CD4-positive, alpha-beta T cell treated with Interleukin-6 for 4 hours (primary cell): ENCODE measurements around the gene PLEKHA4.
"Not testable (repeated sequence)": the region's sequence is repeated elsewhere in the genome, so short reads cannot be mapped to it uniquely, and the experiment has no call there.

ENCODE experiments used
- DNase-seq: peaks from one replicate; pipeline ENCODE4 v3.0.0-alpha.2; 2020; ENCODE audit warnings: mixed read lengths

The PLEKHA4 gene

DNA sequence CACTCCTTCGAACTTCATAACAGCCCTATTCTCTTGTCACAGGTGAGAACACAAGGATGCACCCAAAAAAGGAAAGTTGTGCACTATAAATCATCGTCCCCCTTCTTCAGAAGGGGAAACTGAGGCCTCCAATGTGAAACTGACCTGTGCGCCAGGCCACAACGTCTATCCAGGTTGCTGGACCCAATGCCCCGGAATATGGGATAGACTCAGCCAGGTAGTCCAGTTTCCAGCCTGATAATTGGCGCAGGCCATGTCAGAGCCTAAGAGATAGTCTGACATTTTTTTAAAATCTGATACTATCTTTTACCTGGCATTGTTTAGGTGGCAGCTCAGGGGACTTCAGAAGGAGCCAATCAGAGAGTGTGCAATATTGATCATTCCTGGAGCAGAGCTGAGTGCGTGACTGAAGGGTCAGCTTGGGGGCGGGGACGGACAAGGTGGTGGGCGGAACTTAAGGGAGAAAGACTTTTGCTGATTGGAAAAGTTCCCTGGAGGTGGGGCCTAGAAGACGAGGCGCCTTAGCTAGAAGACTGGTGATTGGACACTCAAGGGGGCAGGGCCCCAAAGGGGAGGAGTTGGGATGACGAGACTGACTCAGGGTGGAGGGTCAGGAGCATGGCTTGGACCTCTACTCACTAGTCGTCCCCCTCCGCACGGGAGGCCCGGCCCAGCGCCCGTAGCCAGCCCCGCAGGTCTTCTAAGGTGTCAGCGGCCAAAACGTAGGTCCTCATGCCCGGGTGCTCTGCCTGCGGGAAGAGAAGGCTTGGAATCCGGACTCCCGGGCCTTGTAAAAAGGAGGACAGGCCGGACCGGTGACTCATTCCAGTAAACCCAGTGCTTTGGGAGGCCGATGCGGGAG is 8.5 kb downstream of the PLEKHA4 start:
- no peak for DNase-seq

DNA sequence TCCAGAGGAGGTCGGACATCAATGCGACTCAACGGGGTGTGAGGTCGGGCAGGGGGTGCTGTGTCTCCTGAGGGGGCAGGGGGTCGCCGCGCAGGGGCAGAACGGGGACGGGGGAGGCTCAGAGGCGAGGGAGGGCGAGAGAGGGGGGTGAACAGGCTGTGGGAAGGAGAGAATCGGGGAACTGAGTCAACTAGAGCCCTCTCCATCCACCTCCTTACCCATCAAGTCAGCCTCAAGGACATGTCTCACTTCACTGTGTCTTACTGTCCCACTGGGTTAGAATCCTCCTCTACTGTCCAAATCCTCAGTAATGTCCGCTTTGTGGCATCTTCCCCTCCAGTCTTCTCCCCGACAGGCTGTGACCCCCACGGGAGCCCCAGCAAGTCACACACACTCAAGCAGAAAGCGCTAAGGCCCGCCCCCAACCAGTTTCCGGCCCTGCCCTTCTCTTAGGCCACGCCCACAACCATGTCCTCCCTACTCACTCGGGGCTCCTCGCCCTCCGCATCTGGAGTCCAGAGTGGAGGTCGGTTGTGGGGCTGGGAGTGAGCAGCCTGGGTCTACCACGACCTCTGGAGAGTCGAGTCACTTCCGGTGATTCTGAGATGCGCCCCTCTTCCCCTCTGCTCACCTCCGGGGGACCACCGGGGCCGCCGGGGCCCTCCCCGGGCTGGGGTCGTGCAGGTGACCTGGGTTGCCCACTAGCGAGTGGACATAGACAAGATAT is 9.3 kb downstream of the PLEKHA4 start:
- peak; percentile 90 for DNase-seq

DNA sequence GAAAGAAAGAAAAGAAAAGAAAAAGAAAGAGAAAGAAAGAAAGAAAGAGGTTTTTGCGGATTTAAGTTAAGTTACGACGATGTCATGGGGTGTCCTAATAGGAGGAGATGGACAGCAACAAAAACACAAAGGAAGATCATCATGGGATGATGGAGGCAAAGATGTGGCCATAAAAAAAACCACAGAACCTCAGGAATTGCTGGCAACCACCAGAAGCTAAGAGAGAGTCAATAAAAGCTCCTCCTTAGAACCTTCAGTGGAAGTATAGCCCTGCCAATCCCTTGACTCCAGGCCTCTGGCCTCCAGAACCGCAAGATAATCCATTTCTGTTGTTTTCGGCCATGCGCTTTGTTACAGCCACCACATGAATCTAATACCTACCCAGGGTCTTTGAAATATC is 11.5 kb downstream of the PLEKHA4 start:
- no peak for DNase-seq

DNA sequence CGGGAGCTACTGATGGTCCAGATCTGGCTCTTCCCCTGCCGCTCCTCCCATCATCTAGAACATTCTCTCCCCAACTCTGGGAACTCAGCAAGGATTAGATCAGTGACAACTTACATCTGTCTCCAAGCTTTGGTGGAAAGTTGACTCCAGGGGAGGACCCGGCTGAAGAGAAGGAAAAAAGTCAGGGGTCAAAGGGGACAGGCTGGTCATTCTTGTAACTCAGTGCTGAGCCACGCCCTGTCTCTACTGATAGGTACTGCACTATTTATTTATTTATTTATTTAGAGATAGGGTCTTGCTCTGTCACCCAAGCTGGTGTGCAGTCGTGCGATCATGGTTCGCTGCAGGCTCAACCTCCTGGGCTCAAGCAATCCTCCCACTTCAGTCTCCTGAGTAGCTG is 14.3 kb downstream of the PLEKHA4 start:
- DNase-seq = no peak

DNA sequence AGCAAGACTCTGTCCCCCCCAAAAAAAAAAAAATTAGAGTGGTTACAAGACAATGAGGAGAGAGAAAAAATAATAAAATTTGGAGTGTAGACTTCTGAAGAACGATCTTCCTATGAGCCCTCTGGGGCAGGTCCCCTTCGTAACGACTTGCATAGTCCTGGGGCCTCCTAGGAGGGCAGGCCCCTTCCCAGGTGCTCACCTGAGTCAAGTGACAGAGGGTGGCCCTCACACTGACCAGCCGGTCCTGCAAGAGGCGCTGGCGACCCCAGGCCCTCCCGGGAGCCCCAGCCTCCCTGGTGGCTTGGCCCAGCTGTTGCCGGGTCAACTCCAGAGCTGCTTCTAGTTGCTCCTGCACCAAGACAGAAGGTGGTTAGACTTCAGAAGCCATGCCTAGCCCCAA is 14.9 kb downstream of the PLEKHA4 start:
- DNase-seq = no peak

DNA sequence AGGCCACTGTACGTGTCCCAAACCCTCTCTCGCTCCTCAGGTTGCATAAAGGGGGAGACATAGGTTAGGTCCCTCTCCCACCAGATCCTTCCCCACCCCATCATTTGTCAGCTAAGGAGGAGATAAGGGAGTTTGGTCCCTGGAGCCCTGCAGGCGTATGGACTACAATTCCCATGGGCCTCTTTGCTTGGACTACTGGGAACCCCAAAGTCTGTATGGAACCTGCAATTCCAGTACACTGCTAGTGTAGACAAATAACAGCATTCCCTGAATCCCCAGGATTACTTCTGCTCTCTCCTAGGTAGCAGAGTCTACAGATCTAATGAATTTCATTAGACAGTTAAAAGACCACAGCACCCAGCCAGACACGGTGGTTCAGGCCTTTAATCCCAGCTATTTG is 16.1 kb downstream of the PLEKHA4 start:
- DNase-seq = no peak

DNA sequence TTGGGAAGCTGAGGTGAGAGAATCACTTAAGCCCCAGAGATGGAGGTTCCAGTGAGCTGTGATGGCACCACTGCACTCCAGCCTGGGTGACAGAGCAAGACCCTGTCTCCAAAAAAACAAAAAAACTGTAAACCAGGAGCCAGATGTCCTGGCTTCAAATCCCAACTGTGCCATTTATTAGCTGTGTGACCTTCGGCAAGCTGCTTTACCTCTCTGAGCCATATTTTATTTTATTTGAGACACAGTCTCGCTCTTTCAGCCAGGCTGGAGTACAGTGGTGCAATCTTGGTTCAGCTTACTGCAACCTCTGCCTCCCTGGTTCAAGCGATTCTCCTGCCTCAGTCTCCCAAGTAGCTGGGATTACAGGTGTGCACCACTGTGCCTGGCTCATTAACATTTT is 21.8 kb downstream of the PLEKHA4 start:
- not testable (repeated sequence) for DNase-seq

DNA sequence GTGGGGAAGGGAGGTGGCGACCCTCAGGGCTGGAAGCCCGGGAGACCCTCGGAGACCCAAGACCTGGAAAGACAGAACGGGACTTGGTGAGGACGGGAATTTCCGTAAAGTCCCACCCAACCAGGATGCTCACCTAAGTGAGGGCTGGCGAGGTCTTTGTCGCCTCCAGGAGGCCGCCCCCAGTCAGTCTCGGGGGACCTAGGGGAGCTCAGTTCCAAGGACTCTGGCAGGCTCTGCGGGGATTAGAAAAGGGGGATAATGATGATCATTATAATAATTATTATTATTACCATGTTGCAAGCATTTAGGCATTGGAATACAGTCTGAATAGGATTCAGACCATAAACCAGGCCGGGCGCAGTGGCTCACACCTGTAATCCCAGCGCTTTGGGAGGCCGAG is 23.0 kb downstream of the PLEKHA4 start:
- no peak for DNase-seq

DNA sequence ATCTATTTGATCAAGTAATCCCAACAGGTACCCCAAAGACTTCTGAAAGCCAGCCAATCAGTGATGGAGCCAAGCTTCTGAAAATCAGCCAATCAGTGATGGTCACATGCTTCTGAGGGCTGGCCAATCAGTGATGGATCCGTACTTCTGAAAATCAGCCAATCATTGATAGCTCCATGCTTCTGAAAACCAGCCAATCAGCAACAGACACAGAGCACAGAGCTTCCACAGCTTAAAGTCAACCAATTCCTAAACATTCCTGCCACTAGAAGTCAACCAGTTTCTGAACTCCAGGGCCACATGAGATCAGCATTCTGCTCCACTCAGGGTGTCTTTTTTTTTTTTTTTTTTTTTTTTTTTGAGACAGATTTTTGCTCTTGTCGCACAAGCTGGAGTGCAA is 23.9 kb downstream of the PLEKHA4 start:
- DNase-seq = no peak

DNA sequence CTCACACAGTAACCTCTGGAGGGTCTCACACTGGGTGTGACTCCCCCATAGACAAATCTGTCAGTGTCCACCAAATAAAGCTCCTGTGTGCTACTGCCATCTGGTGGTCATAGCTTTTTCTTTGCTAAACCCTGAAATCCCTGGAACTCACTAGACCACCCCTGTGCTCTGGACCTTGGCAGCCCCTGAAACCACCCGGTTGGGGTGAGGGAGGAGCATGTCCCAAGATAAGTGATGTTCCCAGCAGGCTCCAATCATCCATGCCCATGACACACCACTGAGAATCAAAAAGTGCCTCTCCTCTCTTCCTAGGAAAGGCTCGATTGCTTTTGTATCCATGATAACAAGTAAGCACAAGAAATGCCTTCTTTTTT is 25.6 kb downstream of the PLEKHA4 start:
- DNase-seq = peak; percentile 65

DNA sequence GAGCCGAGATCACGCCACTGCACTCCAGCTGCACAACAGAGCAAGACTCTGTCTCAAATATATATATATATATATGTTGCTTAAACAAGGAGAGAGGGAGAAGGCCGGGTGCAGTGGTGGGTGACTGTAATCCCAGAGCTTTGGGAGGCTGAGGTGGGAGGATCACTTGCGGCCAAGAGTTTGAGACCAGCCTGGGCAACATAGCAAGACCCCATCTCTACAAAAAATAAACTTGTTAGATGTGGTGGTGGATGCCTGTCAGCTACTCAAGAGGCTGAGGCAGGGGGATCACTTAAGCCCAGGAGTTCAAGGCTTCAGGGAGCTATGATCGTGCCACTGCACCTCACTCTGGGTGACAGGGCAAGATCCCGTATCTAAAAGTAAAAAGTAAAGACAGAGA is 26.8 kb downstream of the PLEKHA4 start:
- no peak for DNase-seq

DNA sequence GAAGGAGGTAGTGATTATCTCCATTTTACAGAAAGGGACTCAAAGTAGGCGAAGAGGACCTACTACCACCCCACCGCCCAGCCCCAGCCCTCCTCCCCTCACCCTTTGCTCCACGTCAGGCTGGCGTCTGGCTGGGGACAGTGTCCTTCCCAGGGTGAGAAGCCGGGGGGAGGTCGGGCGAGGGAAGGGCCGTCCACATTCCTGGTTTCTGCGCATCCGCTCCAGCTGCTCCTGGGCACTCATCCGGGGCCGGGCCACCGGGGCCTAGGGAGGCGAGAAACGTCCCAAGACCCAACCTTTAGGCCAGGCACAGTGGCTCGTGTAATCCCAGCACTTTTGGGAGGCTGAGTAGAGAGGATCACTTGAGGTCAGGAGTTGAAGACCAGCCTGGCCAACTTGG is 27.4 kb downstream of the PLEKHA4 start:
- DNase-seq = no peak

DNA sequence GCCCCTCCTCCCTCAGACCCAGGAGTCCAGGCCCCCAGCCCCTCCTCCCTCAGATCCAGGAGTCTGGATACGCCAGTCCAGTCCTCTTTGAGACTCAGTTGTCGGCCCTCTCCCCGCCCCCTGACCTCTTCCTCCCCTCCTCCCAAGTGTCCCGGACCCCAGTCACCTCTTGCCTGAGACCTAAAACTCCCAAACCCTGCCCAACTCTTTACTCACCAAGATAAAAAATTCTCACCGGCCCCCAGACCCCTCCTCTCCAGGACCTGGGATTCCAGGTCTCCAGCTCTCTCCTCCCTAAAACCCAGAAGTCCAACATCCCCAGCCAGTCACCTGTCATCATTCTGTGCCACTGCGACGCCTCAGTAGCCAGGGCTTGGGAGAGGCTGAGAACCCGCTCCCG is 30.7 kb downstream of the PLEKHA4 start:
- no peak for DNase-seq

DNA sequence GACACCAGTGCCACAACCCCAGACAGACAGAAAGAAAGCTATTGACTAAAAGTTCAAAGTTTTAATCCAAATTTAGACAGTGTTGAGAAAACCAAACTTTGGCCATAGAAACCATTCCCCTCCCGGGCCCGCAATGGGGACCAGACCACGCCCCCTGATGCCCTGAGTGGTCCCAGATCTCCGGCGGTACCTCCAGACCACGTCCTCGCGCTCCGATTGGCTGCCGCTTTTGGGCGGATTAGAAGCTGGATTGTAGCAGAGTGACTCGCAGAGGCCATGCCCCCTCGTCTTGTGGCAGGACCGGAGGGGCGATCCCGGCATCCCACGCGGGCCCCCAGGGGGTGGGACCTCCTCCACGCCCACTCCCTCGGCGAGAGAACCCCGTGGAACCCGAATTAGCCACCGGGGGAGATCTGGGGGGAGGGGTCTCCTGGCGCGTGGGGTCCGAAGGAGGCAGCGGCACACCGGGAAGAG is 31.3 kb downstream of the PLEKHA4 start:
- peak; percentile 76 for DNase-seq

DNA sequence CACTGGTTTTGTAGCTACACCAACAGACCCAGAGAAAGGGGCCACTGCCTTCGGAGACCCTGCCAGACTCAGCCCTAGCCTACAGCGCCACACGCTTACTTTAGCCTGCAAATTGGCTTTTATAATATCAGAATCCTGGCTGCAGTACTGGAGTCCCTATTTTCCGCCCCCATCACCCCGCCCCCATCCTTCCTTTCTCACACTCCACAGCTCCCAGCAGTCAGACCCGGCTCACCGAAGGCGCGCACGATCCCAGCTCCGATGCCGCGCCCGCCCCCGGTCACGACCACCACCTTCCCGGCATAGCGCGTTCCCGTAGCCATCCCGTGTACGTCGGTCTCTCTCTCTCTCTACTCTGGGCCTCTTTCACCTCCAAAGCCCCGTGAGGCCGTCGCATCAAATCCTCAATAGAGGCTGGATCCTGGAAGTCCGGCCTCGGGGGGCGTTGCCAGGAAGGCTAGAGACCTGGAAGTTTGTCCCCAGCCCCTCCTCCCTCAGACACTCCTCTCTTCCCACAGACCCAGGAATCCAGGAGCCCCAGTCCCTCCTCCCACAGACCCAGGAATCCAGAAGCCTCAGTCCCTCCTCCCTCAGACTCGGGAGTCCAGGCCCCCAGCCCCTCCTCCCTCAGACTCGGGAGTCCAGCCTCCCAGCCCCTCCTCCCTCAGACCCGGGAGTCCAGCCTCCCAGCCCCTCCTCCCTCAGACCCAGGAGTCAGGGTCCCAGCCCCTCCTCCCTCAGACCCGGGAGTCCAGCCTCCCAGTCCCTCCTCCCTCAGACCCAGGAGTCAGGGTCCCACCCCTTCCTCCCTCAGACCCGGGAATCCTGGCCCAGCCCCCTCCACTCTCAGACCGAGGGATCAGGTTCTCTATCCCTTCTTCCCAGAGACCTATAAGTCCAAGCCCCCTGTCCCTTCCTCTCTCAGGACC is 32.1 kb downstream of the PLEKHA4 start, which contains the start of gene HSD17B14:
TSS of gene HSD17B14 (minus strand) at position 403 of the 929 bp plus-strand sequence. CDS start at position 323, 80 bp downstream.
- peak; percentile 16 for DNase-seq

DNA sequence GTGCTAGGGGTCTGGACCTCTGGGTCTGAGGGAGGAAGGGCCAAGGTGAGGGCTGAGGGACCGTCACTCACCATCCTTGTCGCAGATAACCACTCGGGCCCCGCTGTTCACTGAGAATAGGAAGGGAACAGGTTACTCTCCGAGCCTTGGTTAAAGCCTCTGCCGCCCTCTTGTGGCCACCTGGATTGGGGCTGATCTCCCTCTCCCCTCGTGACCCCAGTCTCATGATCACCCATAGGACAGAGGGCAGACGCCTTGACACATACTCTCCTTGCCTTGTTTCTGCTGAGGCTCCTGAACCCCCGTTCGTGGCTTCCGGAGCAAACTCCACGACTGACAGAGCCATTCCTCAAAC is 32.7 kb downstream of the PLEKHA4 start:
- peak; percentile 95 for DNase-seq

DNA sequence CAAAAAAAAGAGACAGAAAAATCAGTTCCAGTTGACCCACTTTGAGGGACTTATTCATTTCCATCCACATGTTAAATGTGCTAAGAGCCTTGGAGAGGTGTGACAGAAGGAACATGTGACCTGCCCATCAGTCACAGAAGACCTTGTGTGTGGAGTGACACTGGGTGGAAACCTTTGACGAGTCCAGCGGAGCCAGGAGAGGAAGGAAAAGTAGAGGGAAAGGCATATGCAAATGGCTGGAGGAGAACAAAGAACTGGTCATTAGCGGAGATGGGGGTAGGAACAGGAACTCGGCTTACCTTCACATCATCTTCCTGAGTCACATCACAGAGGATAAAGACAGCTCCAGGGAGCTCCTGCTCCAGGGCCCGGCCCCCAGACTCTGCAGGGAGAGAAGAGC is 34.4 kb downstream of the PLEKHA4 start:
- no peak for DNase-seq

DNA sequence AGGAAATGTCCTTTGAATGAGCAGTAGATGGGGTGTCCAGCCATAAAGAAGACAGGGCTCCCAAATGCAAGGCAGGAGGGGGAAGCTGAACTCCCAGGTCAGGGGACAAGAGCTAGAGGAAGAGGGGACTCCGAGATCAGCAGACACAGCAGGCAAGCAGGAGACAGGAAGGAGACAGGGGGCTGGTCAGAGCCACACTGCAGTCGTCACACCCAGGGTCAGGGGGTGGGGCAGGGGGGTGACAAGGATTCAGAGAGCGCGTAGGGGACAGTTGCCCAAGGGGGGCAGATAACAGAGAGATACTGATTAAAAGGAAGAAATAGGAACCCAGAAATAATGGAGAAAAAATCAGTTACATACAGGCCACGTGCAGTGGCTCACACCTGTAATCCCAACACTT is 35.4 kb downstream of the PLEKHA4 start:
- DNase-seq = no peak

DNA sequence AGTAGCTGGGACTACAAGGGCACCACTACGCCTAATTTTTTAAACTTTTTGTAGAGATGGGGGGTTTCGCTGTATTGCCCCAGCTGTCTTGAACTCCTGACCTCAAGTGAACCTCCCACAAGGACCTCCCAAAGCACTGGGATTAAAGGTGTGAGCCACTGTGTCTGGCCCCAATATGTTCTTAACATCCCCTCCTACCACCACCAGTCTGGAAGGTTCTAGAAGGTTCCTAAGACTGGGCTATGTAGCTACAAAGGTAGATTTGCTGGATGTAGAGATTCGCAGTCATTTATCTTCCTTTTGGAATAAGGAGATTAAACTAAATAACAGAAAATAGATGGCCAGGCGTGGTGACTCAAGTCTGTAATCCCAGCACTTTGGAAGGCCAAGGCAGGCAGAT is 37.5 kb downstream of the PLEKHA4 start:
- no peak for DNase-seq

DNA sequence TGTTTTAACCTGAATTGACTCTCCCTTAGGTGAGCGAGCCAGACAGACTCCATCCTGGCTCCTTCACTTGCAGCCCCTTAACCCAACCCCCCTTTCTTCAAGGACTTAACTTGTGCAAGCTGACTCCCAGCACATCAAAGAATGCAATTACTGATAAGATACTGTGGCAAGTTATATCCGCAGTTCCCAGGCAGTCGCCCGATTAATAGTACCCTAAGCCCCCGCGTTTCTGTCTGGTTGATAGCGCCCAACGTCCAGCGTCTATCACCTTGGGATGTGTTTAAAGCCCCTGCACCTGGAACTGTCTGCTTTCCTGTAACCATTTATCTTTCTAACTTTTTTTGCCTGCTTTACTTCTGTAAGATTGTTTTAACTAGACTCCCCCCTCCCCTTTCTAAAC is 38.3 kb downstream of the PLEKHA4 start:
- no peak for DNase-seq

DNA sequence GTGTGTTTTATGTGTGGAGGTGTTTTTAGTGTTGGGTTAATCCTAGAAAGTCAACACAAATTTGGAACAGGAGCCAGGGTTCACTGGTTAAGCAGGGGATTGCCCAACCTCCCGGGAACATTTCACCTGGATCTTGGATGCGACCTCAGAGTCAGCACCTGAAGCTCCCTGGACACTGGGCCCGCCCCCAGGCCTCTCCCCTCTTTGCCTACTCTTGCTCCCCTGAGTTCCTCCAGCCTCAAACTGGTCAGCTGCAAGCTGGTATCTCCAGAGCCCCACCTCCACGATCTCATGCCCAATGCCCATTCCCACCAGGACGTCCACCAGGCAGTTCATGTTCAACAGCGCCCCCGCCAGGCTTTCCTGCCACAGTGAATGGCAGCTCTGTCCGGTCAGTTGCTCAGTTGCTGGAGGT is 41.8 kb downstream of the PLEKHA4 start:
- DNase-seq = no peak

DNA sequence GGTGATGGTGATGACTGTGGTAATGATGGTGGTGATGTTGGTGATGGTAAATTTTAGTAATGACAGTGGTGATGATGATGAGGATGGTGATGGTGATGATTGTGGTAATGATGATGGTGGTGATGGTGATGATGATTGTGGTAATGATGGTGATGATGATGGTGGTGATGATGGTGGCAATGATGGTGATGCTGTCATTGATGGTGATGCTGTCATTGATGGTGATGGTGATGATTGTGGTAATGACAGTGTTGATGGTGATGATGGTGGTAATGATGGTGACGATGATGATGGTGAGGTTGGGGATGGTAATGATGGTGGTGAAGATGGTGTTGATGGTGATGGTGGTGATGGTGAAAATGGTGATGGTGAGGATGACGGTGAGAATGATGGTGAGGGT is 45.9 kb downstream of the PLEKHA4 start:
- DNase-seq = no peak

DNA sequence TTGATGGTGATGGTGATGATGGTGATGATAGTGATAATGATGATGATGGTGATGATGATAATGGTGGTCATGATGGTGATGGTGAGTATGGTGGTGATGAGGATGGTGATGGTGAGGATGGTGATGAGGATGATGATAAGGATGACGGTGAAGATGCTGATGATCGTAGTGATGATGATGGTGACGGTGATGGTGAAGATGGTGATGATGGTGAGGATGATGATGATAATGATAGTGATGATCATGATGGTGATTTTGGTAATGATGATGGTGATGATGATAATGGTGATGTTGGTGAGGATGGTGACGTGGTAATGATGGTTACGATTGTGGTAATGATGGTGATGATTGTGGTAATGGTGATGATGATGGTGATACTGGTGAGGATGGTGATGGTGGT is 46.8 kb downstream of the PLEKHA4 start:
- no peak for DNase-seq
